HepG2 (cell line): ENCODE measurements around the gene PROS1. TPM values are rescaled to one million over a fixed set of nuclear protein-coding genes. Genes with fewer than 3 reads are reported as not detected.
A peak's percentile ranks its signal among the peaks of the same experiment; 100 is the strongest.

Experiments
- BCL6 ChIP-seq: IDR thresholded peaks from 2 replicates; pipeline ENCODE4 v1.6.1; 2016; ENCODE audit warnings: missing genetic modification reagents, missing compliant biosample characterization
- BHLHE40 ChIP-seq: IDR thresholded peaks from 2 replicates; pipeline ENCODE4 v1.6.1; 2011; ENCODE audit warnings: low read length, improper control_type of control experiment
- CREBL2 ChIP-seq: sonication (generic); formaldehyde crosslinking; IDR thresholded peaks from 2 replicates; pipeline ENCODE4 v1.8.1; 2023; ENCODE audit warnings: missing genetic modification reagents, mild to moderate bottlenecking, borderline replicate concordance
- FOXA1 ChIP-seq, 2 experiments: fragments of 450-650 bp in 1 of 2; sonication (generic) in 1 of 2; formaldehyde crosslinking in 1 of 2; IDR thresholded peaks; 2 replicates each; pipeline versions ENCODE4 v1.4.0 to v1.6.1; 2016 to 2020; ENCODE audit warnings: missing genetic modification reagents in 1 of 2
- FOXC1 ChIP-seq: sonication (generic); formaldehyde crosslinking; IDR thresholded peaks from 2 replicates; pipeline ENCODE4 v1.8.0; 2022; ENCODE audit warnings: mild to moderate bottlenecking, missing genetic modification reagents, borderline replicate concordance
- JARID2 ChIP-seq: sonication (generic); formaldehyde crosslinking; IDR thresholded peaks from 2 replicates; pipeline ENCODE4 v1.8.1; 2023; ENCODE audit warnings: missing genetic modification reagents, inconsistent platforms; ENCODE audit not compliant: insufficient replicate concordance
- REL ChIP-seq: sonication (generic); formaldehyde crosslinking; conservative IDR thresholded peaks from 2 replicates; pipeline ENCODE4 v1.8.0; 2022; ENCODE audit warnings: mild to moderate bottlenecking, missing genetic modification reagents, moderate library complexity
- SP140L ChIP-seq: sonication (generic); formaldehyde crosslinking; IDR thresholded peaks from 2 replicates; pipeline ENCODE4 v1.4.0; 2020; ENCODE audit warnings: missing genetic modification reagents, borderline replicate concordance
- ZBTB46 ChIP-seq: sonication (generic); formaldehyde crosslinking; IDR thresholded peaks from 2 replicates; pipeline ENCODE4 v1.4.0; 2020; ENCODE audit warnings: mild to moderate bottlenecking, missing genetic modification reagents, borderline replicate concordance
- ZNF224 ChIP-seq: sonication (generic); formaldehyde crosslinking; IDR thresholded peaks from 2 replicates; pipeline ENCODE4 v1.5.0; 2020; ENCODE audit warnings: mild to moderate bottlenecking, missing genetic modification reagents
- ZNF350 ChIP-seq: sonication (generic); formaldehyde crosslinking; IDR thresholded peaks from 2 replicates; pipeline ENCODE4 v1.4.0; 2020; ENCODE audit warnings: mild to moderate bottlenecking, low read depth, missing genetic modification reagents, borderline replicate concordance
- ZNF441 ChIP-seq: sonication (generic); formaldehyde crosslinking; IDR thresholded peaks from 2 replicates; pipeline ENCODE4 v1.7.0; 2021; ENCODE audit warnings: missing genetic modification reagents, borderline replicate concordance
- ZNF563 ChIP-seq: sonication (generic); formaldehyde crosslinking; IDR thresholded peaks from 2 replicates; pipeline ENCODE4 v1.8.0; 2022; ENCODE audit warnings: mild to moderate bottlenecking, moderate library complexity, missing genetic modification reagents
- ZNF646 ChIP-seq: sonication (generic); formaldehyde crosslinking; IDR thresholded peaks from 2 replicates; pipeline ENCODE4 v1.9.0; 2021; ENCODE audit warnings: mild to moderate bottlenecking, missing genetic modification reagents
- ZNF7 ChIP-seq: IDR thresholded peaks from 2 replicates; pipeline ENCODE4 v1.6.1; 2016; ENCODE audit warnings: missing biosample characterization, missing genetic modification reagents
- polyA plus RNA-seq, 8 experiments: library from polyadenylated mRNA; depleted of rRNA in 3 of 8; stranded (reverse) in 7 of 8; unstranded in 1 of 8; fragments of >200 nt; fragmentation: Illumina TruSeq in 4 of 8; extraction: Trizol in 4 of 8; gene quantifications; 2 replicates each; pipeline versions ENCODE4 v1.2.1 to v1.2.3, GENCODE V29; 2011 to 2016; ENCODE audit warnings: low read depth in 4 of 8, missing spikeins in 1 of 8, mixed read lengths in 1 of 8; ENCODE audit not compliant: insufficient read depth in 1 of 8
- total RNA-seq, 5 experiments: library from RNA; depleted of rRNA; stranded (reverse); fragments of >200 nt; fragmentation: Illumina TruSeq; extraction: Trizol; gene quantifications; 2 replicates each; pipeline ENCODE4 v1.2.3, GENCODE V29; 2016; ENCODE audit warnings: low read depth in 1 of 5
- TF ChIP-seq, protein P1 (sequence below): sonication (generic); formaldehyde crosslinking; IDR thresholded peaks from 2 replicates; pipeline ENCODE4 v1.5.0; 2020; ENCODE audit warnings: missing genetic modification reagents

The PROS1 gene
- total and polyA plus RNA-seq, 2 of the 13 experiments (the other 11 are each of a cell fraction or from before 2014, with no cell fraction given) = 63.8 to 76.8 TPM

DNA sequence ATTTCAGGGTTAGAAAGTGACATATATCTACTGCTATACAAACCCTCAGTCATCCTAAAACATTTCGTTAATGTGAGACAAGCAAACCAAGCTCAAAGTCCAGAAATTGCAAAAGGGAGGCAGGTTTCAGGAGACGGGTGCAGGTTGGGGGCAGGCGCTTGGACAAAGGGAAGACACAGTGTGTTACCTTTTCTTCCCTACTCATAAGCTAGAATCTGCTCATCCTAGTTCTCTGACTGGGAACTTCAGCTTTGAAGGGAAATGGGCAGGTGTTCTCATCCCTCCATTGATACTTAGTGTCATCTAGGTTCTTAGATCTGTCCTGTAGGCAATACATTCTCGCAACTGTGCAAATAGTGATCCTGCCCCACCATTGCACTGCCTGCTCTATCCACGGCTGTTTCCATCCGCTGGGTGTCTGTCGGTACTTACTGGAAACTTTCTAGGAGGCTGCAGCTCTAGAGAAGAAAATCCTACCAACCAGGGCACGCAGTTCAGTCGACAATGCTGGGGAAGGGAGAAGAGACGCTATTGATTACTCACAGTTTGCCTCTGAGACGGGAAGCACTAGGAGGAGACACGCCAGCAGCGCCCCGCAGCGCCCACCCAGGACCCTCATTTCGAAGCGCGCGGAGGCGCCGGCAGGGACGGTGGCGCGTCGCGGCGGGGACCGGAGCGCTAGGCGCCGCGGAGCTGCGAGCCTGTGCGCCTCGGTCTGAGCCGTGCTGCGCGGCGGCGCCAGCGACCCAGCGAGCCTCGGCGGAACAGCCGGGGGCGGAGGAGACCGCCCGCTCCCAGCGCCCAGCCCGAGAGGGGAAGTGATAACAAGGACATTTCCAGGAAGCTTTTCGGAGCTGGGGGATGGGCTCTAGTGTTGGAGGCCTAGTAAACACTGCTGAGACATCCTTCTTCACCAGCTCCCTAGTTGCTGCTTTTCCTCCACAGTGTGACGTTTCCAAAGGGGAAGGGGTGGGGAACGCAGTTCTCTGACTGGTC is at the start of gene PROS1 (continued):
- TF ChIP-seq BCL6 (CRISPR knock-in tag) = peak; percentile 56; the same call in 1 of the 2 replicates
- TF ChIP-seq, protein P1, sequence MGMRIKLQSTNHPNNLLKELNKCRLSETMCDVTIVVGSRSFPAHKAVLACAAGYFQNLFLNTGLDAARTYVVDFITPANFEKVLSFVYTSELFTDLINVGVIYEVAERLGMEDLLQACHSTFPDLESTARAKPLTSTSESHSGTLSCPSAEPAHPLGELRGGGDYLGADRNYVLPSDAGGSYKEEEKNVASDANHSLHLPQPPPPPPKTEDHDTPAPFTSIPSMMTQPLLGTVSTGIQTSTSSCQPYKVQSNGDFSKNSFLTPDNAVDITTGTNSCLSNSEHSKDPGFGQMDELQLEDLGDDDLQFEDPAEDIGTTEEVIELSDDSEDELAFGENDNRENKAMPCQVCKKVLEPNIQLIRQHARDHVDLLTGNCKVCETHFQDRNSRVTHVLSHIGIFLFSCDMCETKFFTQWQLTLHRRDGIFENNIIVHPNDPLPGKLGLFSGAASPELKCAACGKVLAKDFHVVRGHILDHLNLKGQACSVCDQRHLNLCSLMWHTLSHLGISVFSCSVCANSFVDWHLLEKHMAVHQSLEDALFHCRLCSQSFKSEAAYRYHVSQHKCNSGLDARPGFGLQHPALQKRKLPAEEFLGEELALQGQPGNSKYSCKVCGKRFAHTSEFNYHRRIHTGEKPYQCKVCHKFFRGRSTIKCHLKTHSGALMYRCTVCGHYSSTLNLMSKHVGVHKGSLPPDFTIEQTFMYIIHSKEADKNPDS (CRISPR knock-in tag) = peak; percentile 81; the same call in 1 of the 2 replicates
- TF ChIP-seq ZNF441 (CRISPR knock-in tag) = peak; percentile 56; the same call in 1 of the 2 replicates
- no peak for TF ChIP-seq ZNF350 (CRISPR knock-in tag)
- TF ChIP-seq REL (CRISPR knock-in tag) = no peak
- TF ChIP-seq BHLHE40 = no peak
- TF ChIP-seq FOXA1 (IDR thresholded peaks at IDR 0.05) = no peak
- TF ChIP-seq FOXA1 (CRISPR knock-in tag; IDR thresholded peaks at IDR 0.05) = peak; percentile 65; the same call in 1 of the 2 replicates
- 0 out of 2 replicates have a peak, but pooled peaks have one; percentile 53 for TF ChIP-seq CREBL2
- TF ChIP-seq ZNF224 (CRISPR knock-in tag) = no peak
- TF ChIP-seq JARID2 = no peak
- TF ChIP-seq ZNF7 (CRISPR knock-in tag) = no peak
- no peak for TF ChIP-seq SP140L (CRISPR knock-in tag)
- TF ChIP-seq ZNF646 = peak; percentile 40; the same call in 1 of the 2 replicates
- peak; percentile 90 for TF ChIP-seq ZNF563 (CRISPR knock-in tag)
- peak; percentile 93 for TF ChIP-seq FOXC1
- TF ChIP-seq ZBTB46 = no peak
